HCT116 (cell line): ENCODE data around the gene KCNJ14. TPM values are rescaled to one million over a fixed set of nuclear protein-coding genes. Genes with fewer than 3 reads are reported as not detected.

ENCODE experiments used
- ATAC-seq: fragments of 200-7000 bp; cut with Tn5 transposase; 2 replicates; pipeline ENCODE4 v1.9.1; 2020; ENCODE audit warnings: mild to moderate bottlenecking, moderate library complexity
- BruUV-seq: library from RNA; stranded (reverse); fragments of 400-500 nt; replicated peaks from 2 replicates; lab custom pipeline; 2021; lab: Mats Ljungman, UMichigan
- CTCF ChIA-PET: fragments of 300-600 bp; sonication (Branson Sonifier 250); formaldehyde crosslinking; loops from one replicate; lab custom pipeline; 2021; ENCODE audit warnings: antibody characterized with exemption; lab: Charles Lee
- POLR2A ChIA-PET: fragments of 300-600, 350-600 bp; sonication (Branson Sonifier 250); formaldehyde crosslinking; loops from one replicate; lab custom pipeline; 2021; ENCODE audit warnings: antibody characterized with exemption; lab: Charles Lee
- RAD21 ChIA-PET, 2 experiments: fragments of 300-600 bp; sonication (Branson Sonifier 250); formaldehyde crosslinking; loops; one replicate each; lab custom pipeline; 2023; ENCODE audit warnings: low total read pairs in 2 of 2; ENCODE audit not compliant: uncharacterized antibody in 2 of 2, unreplicated experiment in 2 of 2, low non-redundant PET in 1 of 2; lab: Charles Lee
- DNase-seq: peaks from one replicate; pipeline ENCODE4 v3.0.0-alpha.2; 2010; ENCODE audit warnings: low read depth, low spot score
- H2AFZ ChIP-seq: fragments of 200-600 bp; shearing (Covaris generic), sonication (generic); 2 replicates; pipeline ENCODE4 v1.6.1; 2017; ENCODE audit warnings: low read depth, mixed run types, mixed read lengths, antibody characterized with exemption, low read length; ENCODE audit not compliant: poor library complexity, severe bottlenecking
- H3K27ac ChIP-seq: 2 replicates; pipeline ENCODE4 v1.5.1; 2012; ENCODE audit warnings: low read depth, low read length
- H3K27me3 ChIP-seq: fragments of 200-600 bp; sonication (generic); 2 replicates; pipeline ENCODE4 v1.6.1; 2016; ENCODE audit warnings: mixed run types, low read length, mixed read lengths; ENCODE audit not compliant: insufficient read depth
- H3K36me3 ChIP-seq, 2 experiments: fragments of 200-500 bp in 1 of 2; fragments of 200-600 bp in 1 of 2; sonication (Bioruptor generic) in 1 of 2; sonication (generic) in 1 of 2; 2 replicates each; pipeline versions ENCODE4 v1.5.1 to v1.6.1; 2014 to 2016; ENCODE audit warnings: low read length in 2 of 2, inconsistent platforms in 1 of 2, mixed read lengths in 1 of 2, mixed run types in 1 of 2; ENCODE audit not compliant: insufficient read depth in 2 of 2, control insufficient read depth in 1 of 2
- H3K4me1 ChIP-seq, 2 experiments: fragments of 200-600 bp in 1 of 2; sonication (generic) in 1 of 2; 2 replicates each; pipeline versions ENCODE4 v1.5.1 to v1.6.1; 2012 to 2017; ENCODE audit warnings: low read length in 2 of 2, inconsistent platforms in 1 of 2, mild to moderate bottlenecking in 1 of 2, mixed read lengths in 1 of 2, mixed run types in 1 of 2, moderate library complexity in 1 of 2; ENCODE audit not compliant: insufficient read depth in 2 of 2, control insufficient read depth in 1 of 2
- H3K4me2 ChIP-seq: fragments of 200-600 bp; sonication (generic); 2 replicates; pipeline ENCODE4 v1.6.1; 2017; ENCODE audit warnings: mixed run types, low read length, mixed read lengths
- H3K4me3 ChIP-seq, 2 experiments: fragments of 200-600 bp in 1 of 2; sonication (generic) in 1 of 2; replicated peaks in 1 of 2; 2 replicates each; pipeline ENCODE4 v1.5.1; 2011 to 2016; ENCODE audit warnings: low read length in 2 of 2, control low read depth in 1 of 2, low read depth in 1 of 2, mild to moderate bottlenecking in 1 of 2, mixed read lengths in 1 of 2, mixed run types in 1 of 2
- H3K79me2 ChIP-seq: fragments of 200-600 bp; sonication (generic); 2 replicates; pipeline ENCODE4 v1.6.1; 2017; ENCODE audit warnings: mild to moderate bottlenecking, mixed run types, low read length, moderate library complexity, mixed read lengths; ENCODE audit not compliant: insufficient read depth
- H3K9ac ChIP-seq: fragments of 200-600 bp; sonication (generic); 2 replicates; pipeline ENCODE4 v1.6.1; 2016; ENCODE audit warnings: low read length, mixed read lengths
- H3K9me2 ChIP-seq: fragments of 200-600 bp; sonication (generic), shearing (Covaris generic); 2 replicates; pipeline ENCODE4 v1.6.1; 2017; ENCODE audit warnings: mixed run types, mild to moderate bottlenecking, moderate library complexity; ENCODE audit not compliant: insufficient read depth
- H3K9me3 ChIP-seq, 2 experiments: fragments of 200-500 bp in 1 of 2; fragments of 200-600 bp in 1 of 2; sonication (Bioruptor generic) in 1 of 2; sonication (generic) in 1 of 2; 2 replicates each; pipeline ENCODE4 v1.6.1; 2014 to 2017; ENCODE audit warnings: low read length in 2 of 2, mixed read lengths in 2 of 2, inconsistent platforms in 1 of 2, low read depth in 1 of 2, mild to moderate bottlenecking in 1 of 2, mixed run types in 1 of 2, moderate library complexity in 1 of 2; ENCODE audit not compliant: control insufficient read depth in 1 of 2, insufficient read depth in 1 of 2
- H4K20me1 ChIP-seq: fragments of 200-600 bp; sonication (generic), shearing (Covaris generic); 2 replicates; pipeline ENCODE4 v1.6.1; 2017; ENCODE audit warnings: mixed run types, mild to moderate bottlenecking, moderate library complexity; ENCODE audit not compliant: insufficient read depth
- CEBPB ChIP-seq: IDR thresholded peaks from 2 replicates; pipeline ENCODE4 v1.6.1; 2012; ENCODE audit warnings: low read depth
- EZH2 ChIP-seq: fragments of 200-600 bp; sonication (generic); IDR thresholded peaks from 2 replicates; pipeline ENCODE4 v1.6.1; 2017; ENCODE audit warnings: antibody characterized with exemption, mixed run types
- EZH2phosphoT487 ChIP-seq: fragments of 200-600 bp; IDR thresholded peaks from 2 replicates; pipeline ENCODE4 v1.6.1; 2018; ENCODE audit warnings: antibody characterized with exemption, borderline replicate concordance
- JUND ChIP-seq: IDR thresholded peaks from 2 replicates; pipeline ENCODE4 v1.6.1; 2012
- POLR2A ChIP-seq: IDR thresholded peaks from 2 replicates; pipeline ENCODE4 v1.7.0; 2011; ENCODE audit warnings: borderline replicate concordance; ENCODE audit not compliant: insufficient read depth, insufficient read length; ENCODE audit errors: extremely low read depth
- POLR2AphosphoS5 ChIP-seq: IDR thresholded peaks from 2 replicates; pipeline ENCODE4 v1.6.1; 2011; ENCODE audit warnings: mild to moderate bottlenecking, low read depth, low read length, moderate library complexity
- RAD21 ChIP-seq: IDR thresholded peaks from 2 replicates; pipeline ENCODE4 v1.6.1; 2012; ENCODE audit warnings: low read depth, mild to moderate bottlenecking
- intact Hi-C: fragments of 100-400 bp; cut with micrococcal nuclease; formaldehyde crosslinking; loops from 2 replicates; pipeline ENCODE4 v1.10.0; 2022
- total RNA-seq: library from RNA; stranded (reverse); gene quantifications from one replicate; pipeline ENCODE4 v1.2.1, GENCODE V29; 2021; ENCODE audit not compliant: unreplicated experiment
- TF ChIP-seq, protein P1 (sequence below): IDR thresholded peaks from 2 replicates; pipeline ENCODE4 v1.6.1; 2012
- TF ChIP-seq, protein P2 (sequence below): IDR thresholded peaks from 2 replicates; pipeline ENCODE4 v1.6.1; 2011; ENCODE audit warnings: mild to moderate bottlenecking, low read length, moderate library complexity; ENCODE audit not compliant: insufficient replicate concordance; ENCODE audit errors: extremely low read depth
- TF ChIP-seq, protein P3 (sequence below): IDR thresholded peaks from 2 replicates; pipeline ENCODE4 v1.6.1; 2012; ENCODE audit warnings: low read depth

Gene KCNJ14
- total RNA-seq, 1 experiment from 2014 or later = 2.5 TPM

DNA sequence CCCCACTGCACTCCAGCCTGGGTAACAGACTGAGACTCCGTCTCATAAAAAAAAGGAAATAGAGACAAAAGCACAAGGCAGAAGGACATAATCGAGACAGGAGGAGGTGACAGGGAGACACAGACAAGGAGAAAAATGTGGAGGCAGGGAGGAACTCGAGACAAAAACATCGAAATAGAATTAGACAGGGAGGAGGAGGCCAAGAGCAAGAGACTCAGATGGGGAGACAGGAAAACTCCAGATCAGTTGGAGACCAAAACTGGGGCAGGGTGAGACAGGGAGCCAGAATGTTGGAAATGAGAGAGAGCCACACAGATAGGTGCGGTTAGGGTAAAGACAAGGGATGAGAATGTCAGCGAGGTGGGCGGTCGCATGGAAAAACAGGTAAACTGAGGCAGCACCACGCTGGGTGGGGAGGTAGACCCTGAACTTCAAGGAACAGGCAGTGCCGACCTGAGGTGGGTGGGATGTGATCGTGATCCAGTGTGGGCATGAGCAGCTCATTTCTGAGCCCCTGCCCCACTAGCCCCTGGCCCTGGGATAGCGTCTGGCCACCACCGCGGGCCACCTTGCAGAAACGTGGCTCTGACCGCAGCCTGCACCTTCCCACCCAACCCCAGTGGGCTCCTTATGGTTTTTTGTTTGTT is 29.0 kb downstream of the KCNJ14 start:
- H3K9ac ChIP-seq = no peak overlapping the region
- peaks cover 14% of the 10 kb centered on the region for H3K79me2 ChIP-seq
- no peak overlapping the region for H3K4me3 ChIP-seq
- H3K9me3 ChIP-seq = no peaks in the 10 kb centered on the region
- no peaks in the 10 kb centered on the region for H4K20me1 ChIP-seq
- H2AFZ ChIP-seq = no peak overlapping the region
- CTCF ChIA-PET = no interaction called here
- POLR2A ChIA-PET = no interaction called here
- H3K36me3 ChIP-seq = peaks cover 2 to 14% of the 10 kb centered on the region in 2 experiments; a peak in 1 of 4 replicates
- ATAC-seq (no peak), DNase-seq (no peak)
- TF ChIP-seq POLR2AphosphoS5 = peak; percentile 62
- TF ChIP-seq, protein P1, sequence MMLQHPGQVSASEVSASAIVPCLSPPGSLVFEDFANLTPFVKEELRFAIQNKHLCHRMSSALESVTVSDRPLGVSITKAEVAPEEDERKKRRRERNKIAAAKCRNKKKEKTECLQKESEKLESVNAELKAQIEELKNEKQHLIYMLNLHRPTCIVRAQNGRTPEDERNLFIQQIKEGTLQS = no peak
- no peak for TF ChIP-seq JUND
- TF ChIP-seq POLR2A = no peak
- no peaks in the 10 kb centered on the region for H3K9me2 ChIP-seq
- RAD21 ChIA-PET = no interaction called here
- BruUV-seq = no TSS peak
- H3K27me3 ChIP-seq = no peaks in the 10 kb centered on the region
- H3K27ac ChIP-seq = peak overlapping the region; percentile 16; the same call in 1 of the 2 replicates
- intact Hi-C loops = no loop called here
- H3K4me1 ChIP-seq = peaks cover 33 to 63% of the 10 kb centered on the region in 2 experiments
- H3K4me2 ChIP-seq = no peak overlapping the region

DNA sequence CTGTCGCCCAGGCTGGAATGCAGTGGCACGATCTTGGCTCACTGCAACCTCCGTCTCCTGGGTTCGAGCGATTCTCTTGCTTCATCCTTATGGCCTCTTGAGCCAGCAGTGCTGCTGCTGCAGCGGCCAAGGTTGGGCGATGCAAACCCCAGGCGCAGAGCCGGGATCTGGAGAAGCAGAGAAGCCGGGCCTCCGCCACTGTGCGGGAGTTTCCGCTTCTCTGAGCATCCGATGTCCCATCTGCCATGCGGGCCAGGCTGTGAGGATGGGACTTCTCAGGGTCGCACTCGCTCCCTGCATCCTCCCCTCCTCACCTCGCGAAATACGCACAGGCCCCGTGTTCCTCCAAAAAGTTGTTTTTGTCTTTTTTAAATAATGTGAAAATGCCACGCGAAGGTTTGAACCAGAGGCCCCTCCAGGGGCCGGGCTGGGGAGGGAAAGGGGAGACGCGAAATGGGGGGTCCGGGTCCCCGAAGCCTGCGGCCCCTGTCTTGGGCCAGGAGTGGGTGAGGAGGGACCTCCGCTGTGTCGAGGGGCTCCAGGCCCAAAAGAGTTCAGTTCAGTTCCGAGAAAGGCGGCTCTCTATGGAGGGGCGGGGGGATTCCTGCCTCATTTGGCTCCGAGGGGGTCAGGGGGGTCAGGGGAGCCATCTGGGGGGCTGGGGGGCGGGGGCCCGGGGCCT is 29.7 kb downstream of the KCNJ14 start:
- Histone ChIP-seq H3K9ac (no peak overlapping the region), H3K4me1 (peaks cover 39 to 70% of the 10 kb centered on the region in 2 experiments), H3K79me2 (peaks cover 21% of the 10 kb centered on the region), H3K9me2 (no peaks in the 10 kb centered on the region), H3K27ac (peak overlapping the region; percentile 16; the same call in 1 of the 2 replicates), H3K4me2 (no peak overlapping the region), H3K36me3 (peaks cover 2 to 9% of the 10 kb centered on the region in 2 experiments; a peak in 1 of 4 replicates)
- POLR2A ChIA-PET = no interaction called here
- intact Hi-C loops = no loop called here
- TF ChIP-seq RAD21 (no peak), CEBPB (no peak), EZH2 (no peak), EZH2phosphoT487 (no peak)
- TF ChIP-seq, protein P2, sequence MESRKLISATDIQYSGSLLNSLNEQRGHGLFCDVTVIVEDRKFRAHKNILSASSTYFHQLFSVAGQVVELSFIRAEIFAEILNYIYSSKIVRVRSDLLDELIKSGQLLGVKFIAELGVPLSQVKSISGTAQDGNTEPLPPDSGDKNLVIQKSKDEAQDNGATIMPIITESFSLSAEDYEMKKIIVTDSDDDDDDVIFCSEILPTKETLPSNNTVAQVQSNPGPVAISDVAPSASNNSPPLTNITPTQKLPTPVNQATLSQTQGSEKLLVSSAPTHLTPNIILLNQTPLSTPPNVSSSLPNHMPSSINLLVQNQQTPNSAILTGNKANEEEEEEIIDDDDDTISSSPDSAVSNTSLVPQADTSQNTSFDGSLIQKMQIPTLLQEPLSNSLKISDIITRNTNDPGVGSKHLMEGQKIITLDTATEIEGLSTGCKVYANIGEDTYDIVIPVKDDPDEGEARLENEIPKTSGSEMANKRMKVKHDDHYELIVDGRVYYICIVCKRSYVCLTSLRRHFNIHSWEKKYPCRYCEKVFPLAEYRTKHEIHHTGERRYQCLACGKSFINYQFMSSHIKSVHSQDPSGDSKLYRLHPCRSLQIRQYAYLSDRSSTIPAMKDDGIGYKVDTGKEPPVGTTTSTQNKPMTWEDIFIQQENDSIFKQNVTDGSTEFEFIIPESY = no peak
- TF ChIP-seq, protein P3, sequence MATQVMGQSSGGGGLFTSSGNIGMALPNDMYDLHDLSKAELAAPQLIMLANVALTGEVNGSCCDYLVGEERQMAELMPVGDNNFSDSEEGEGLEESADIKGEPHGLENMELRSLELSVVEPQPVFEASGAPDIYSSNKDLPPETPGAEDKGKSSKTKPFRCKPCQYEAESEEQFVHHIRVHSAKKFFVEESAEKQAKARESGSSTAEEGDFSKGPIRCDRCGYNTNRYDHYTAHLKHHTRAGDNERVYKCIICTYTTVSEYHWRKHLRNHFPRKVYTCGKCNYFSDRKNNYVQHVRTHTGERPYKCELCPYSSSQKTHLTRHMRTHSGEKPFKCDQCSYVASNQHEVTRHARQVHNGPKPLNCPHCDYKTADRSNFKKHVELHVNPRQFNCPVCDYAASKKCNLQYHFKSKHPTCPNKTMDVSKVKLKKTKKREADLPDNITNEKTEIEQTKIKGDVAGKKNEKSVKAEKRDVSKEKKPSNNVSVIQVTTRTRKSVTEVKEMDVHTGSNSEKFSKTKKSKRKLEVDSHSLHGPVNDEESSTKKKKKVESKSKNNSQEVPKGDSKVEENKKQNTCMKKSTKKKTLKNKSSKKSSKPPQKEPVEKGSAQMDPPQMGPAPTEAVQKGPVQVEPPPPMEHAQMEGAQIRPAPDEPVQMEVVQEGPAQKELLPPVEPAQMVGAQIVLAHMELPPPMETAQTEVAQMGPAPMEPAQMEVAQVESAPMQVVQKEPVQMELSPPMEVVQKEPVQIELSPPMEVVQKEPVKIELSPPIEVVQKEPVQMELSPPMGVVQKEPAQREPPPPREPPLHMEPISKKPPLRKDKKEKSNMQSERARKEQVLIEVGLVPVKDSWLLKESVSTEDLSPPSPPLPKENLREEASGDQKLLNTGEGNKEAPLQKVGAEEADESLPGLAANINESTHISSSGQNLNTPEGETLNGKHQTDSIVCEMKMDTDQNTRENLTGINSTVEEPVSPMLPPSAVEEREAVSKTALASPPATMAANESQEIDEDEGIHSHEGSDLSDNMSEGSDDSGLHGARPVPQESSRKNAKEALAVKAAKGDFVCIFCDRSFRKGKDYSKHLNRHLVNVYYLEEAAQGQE = no peak
- TF ChIP-seq, all 23 proteins: peak for 0
- ChIA-PET CTCF (no interaction called here), RAD21 (no interaction called here)
- no peak for ATAC-seq
- Histone ChIP-seq H3K27me3 (no peaks in the 10 kb centered on the region), H2AFZ (no peak overlapping the region), H4K20me1 (no peaks in the 10 kb centered on the region), H3K4me3 (no peak overlapping the region), H3K9me3 (no peaks in the 10 kb centered on the region)
- no peak for DNase-seq
- BruUV-seq = no TSS peak
